Stimulated activated CD8-positive, alpha-beta memory T cell treated with anti-CD3 and anti-CD28 coated beads, Interleukin-12 subunit alpha, Interleukin-12 subunit beta, amount 100 ng/mL, for 24 hours (primary cell): Measurements from ENCODE around the gene TVP23A.
"Not testable (repeated sequence)": the region's sequence is repeated elsewhere in the genome, so short reads cannot be mapped to it uniquely, and the experiment has no call there.

Experiments used
- DNase-seq: peaks from one replicate; pipeline ENCODE4 v3.0.0-alpha.2; 2020; ENCODE audit errors: extremely low read depth

The TVP23A gene

GRCh38 chr16:10750793-10751192 is 67.8 kb downstream of the TVP23A start:
- DNase-seq = no peak

GRCh38 chr16:10745841-10746240 is 72.8 kb downstream of the TVP23A start:
- no peak for DNase-seq

GRCh38 chr16:10744370-10745030 is 74.1 kb downstream of the TVP23A start:
- no peak for DNase-seq

- peak; percentile 97 for DNase-seq
These were observed 74.8 kb downstream of the TVP23A start, which contains the start of gene NUBP1 for GRCh38 chr16:10743610-10744369. TSS of gene NUBP1 (plus strand) at chr16:10743842. CDS start at chr16:10743864, 22 bp downstream.

GRCh38 chr16:10743227-10743609 is 75.4 kb downstream of the TVP23A start:
- no peak for DNase-seq

- no peak for DNase-seq
These were observed 76.8 kb downstream of the TVP23A start for GRCh38 chr16:10741844-10742243.

- DNase-seq = not testable (repeated sequence)
These were observed 77.3 kb downstream of the TVP23A start for GRCh38 chr16:10741249-10741648.

GRCh38 chr16:10740845-10741208 is 77.8 kb downstream of the TVP23A start:
- DNase-seq = no peak

GRCh38 chr16:10740000-10740844 is 78.4 kb downstream of the TVP23A start:
- no peak for DNase-seq

- no peak for DNase-seq
These were observed 80.1 kb downstream of the TVP23A start for GRCh38 chr16:10738231-10739077.

- no peak for DNase-seq
These were observed 81.4 kb downstream of the TVP23A start for GRCh38 chr16:10737068-10737625.

- no peak for DNase-seq
These were observed 86.8 kb downstream of the TVP23A start for GRCh38 chr16:10731790-10732189.

- DNase-seq = no peak
These were observed 89.2 kb downstream of the TVP23A start for GRCh38 chr16:10729104-10730048.

- no peak for DNase-seq
These were observed 90.3 kb downstream of the TVP23A start for GRCh38 chr16:10728003-10728887.
